Parathyroid adenoma (tissue), 2 donors: ENCODE measurements around the gene SLC25A51.

Experiments used
- H2AFZ ChIP-seq: fragments of 300-600 bp; sonication (generic); one replicate; pipeline ENCODE4 v1.7.0; 2017; ENCODE audit warnings: antibody characterized with exemption, mild to moderate bottlenecking
- H3K27ac ChIP-seq: fragments of 300-600 bp; sonication (generic); one replicate; pipeline ENCODE4 v1.7.0; 2017
- H3K27me3 ChIP-seq: fragments of 300-600 bp; sonication (generic); one replicate; pipeline ENCODE4 v1.7.0; 2017; ENCODE audit warnings: low read length; ENCODE audit not compliant: control insufficient read depth, insufficient read depth
- H3K36me3 ChIP-seq: fragments of 300-600 bp; sonication (generic); one replicate; pipeline ENCODE4 v1.7.0; 2017; ENCODE audit warnings: low read length; ENCODE audit not compliant: control insufficient read depth, insufficient read depth
- H3K4me1 ChIP-seq: fragments of 300-600 bp; sonication (generic); one replicate; pipeline ENCODE4 v1.7.0; 2017; ENCODE audit warnings: control low read depth
- H3K4me2 ChIP-seq: fragments of 300-600 bp; sonication (generic); one replicate; pipeline ENCODE4 v1.7.0; 2017; ENCODE audit warnings: low read length
- H3K4me3 ChIP-seq: fragments of 300-600 bp; sonication (generic); one replicate; pipeline ENCODE4 v1.7.0; 2017; ENCODE audit warnings: low read depth, low read length
- H3K79me2 ChIP-seq: fragments of 300-600 bp; sonication (generic); one replicate; pipeline ENCODE4 v1.7.0; 2017; ENCODE audit warnings: control low read depth
- H3K9ac ChIP-seq: fragments of 300-600 bp; sonication (generic); one replicate; pipeline ENCODE4 v1.7.0; 2017; ENCODE audit warnings: mild to moderate bottlenecking
- H3K9me3 ChIP-seq: fragments of 300-600 bp; sonication (generic); one replicate; pipeline ENCODE4 v1.7.0; 2017; ENCODE audit warnings: low read length; ENCODE audit not compliant: control insufficient read depth
- TF ChIP-seq, protein P1 (sequence below): fragments of 300-600 bp; sonication (generic); IDR thresholded peaks from one replicate; pipeline ENCODE4 v1.7.0; 2017; ENCODE audit warnings: antibody characterized with exemption, mild to moderate bottlenecking
- donor health status: primary hyperparathyroidism.

The SLC25A51 gene

DNA sequence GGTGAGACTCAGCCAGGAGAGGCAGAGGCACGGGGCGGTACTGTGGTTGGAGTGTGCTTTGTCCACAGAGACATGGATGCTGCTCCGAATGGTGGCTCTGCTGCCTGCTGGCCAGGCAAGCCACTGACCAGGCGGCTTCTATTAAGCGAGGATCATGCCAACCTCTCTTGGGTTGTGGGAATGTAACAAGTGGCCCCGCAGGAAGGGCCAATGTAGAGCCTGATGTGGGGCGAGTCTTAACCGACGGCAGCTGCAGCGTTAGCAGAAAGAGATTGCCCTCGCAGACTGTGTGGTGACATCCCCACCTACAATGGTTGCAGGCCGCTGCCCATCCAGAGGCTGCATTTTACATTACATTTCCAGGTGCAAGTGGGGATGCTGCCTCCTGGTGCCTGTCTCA, 46.6 kb upstream of the SLC25A51 start:
- Histone ChIP-seq H3K27ac (no peak overlapping the region), H3K4me1 (no peaks in the 10 kb centered on the region), H3K4me2 (no peak overlapping the region), H2AFZ (no peak overlapping the region), H3K27me3 (no peaks in the 10 kb centered on the region), H3K9ac (no peak overlapping the region), H3K9me3 (no peaks in the 10 kb centered on the region), H3K79me2 (no peaks in the 10 kb centered on the region), H3K36me3 (no peaks in the 10 kb centered on the region), H3K4me3 (no peak overlapping the region)
- TF ChIP-seq, protein P1, sequence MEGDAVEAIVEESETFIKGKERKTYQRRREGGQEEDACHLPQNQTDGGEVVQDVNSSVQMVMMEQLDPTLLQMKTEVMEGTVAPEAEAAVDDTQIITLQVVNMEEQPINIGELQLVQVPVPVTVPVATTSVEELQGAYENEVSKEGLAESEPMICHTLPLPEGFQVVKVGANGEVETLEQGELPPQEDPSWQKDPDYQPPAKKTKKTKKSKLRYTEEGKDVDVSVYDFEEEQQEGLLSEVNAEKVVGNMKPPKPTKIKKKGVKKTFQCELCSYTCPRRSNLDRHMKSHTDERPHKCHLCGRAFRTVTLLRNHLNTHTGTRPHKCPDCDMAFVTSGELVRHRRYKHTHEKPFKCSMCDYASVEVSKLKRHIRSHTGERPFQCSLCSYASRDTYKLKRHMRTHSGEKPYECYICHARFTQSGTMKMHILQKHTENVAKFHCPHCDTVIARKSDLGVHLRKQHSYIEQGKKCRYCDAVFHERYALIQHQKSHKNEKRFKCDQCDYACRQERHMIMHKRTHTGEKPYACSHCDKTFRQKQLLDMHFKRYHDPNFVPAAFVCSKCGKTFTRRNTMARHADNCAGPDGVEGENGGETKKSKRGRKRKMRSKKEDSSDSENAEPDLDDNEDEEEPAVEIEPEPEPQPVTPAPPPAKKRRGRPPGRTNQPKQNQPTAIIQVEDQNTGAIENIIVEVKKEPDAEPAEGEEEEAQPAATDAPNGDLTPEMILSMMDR: no peak

DNA sequence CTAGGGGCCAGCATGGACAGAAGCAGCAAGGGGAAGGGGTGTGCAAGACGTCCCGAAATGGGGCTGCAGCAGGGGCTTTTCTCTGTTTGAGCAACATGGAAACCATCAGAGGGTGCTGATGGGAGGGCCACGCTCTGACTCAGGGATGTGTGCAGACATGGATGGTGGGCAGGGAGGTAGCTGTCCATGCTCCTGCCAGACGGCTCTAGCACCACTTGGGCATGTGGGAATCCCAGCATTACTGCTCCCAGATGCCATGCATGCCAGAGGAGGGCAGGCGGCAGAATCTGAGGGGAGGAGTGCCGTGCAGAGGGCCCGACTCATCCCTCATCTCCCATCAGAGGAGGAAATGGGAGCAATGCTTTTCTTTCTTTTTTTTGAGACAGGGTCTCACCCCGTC, 45.6 kb upstream of the SLC25A51 start:
- Histone ChIP-seq H3K9me3 (no peaks in the 10 kb centered on the region), H3K9ac (no peak overlapping the region), H3K4me1 (no peaks in the 10 kb centered on the region), H2AFZ (no peak overlapping the region), H3K4me2 (no peak overlapping the region), H3K79me2 (no peaks in the 10 kb centered on the region), H3K27ac (no peak overlapping the region), H3K27me3 (no peaks in the 10 kb centered on the region), H3K4me3 (no peak overlapping the region), H3K36me3 (no peaks in the 10 kb centered on the region)
- TF ChIP-seq, protein P1: no peak

DNA sequence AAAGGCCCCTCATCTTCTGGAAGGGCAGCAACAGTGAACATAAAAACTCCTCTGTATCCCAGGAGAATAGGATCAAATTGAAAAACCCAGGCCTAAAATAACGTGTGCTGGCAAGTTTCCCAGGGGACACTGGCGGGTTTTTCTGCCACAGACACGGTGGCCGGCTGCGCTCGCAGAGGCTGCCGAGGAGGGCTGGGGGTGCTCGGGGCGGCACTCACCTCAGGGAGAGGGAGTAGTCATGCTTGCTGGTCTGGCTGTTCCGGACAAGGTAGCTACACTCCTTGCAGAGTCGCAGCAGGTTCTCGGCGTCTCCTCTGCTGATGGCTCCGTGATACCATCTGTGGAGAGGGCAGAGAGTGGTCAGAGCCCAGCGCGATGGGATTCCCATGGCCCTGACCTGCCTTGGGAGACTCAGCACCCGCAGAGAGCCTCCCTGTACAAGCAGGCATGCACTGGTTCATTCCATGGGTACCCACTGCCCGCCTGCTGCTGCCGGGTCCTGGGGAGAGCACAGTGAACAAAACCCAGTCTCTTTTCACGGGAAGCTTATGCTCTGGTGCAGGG, 44.6 kb upstream of the SLC25A51 start:
- H2AFZ ChIP-seq: no peak overlapping the region
- H3K27ac ChIP-seq: no peak overlapping the region
- H3K79me2 ChIP-seq: no peaks in the 10 kb centered on the region
- TF ChIP-seq, protein P1: no peak
- no peak overlapping the region for H3K4me3 ChIP-seq
- no peaks in the 10 kb centered on the region for H3K4me1 ChIP-seq
- no peaks in the 10 kb centered on the region for H3K27me3 ChIP-seq
- no peak overlapping the region for H3K4me2 ChIP-seq
- no peaks in the 10 kb centered on the region for H3K9me3 ChIP-seq
- H3K36me3 ChIP-seq: no peaks in the 10 kb centered on the region
- H3K9ac ChIP-seq: no peak overlapping the region

DNA sequence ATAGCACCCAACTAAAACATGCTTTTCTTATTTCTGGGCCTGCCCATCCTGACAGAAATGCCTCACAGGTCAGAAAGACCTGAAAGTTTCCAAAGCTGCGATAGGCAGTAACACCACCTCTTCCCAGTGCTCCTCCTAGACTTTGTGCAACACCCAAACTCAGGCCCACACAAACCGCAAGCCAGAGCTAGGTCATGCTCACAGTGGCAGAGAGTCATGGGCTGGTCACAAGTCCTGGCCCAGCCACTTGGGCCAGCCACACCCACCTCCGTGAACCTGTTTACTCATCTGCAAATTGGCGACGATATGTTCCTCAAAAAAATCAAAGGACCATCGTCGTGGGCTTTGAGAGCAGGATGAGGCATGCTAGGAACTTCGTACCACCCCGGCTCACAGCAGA, 44.0 kb upstream of the SLC25A51 start:
- no peaks in the 10 kb centered on the region for H3K79me2 ChIP-seq
- no peak overlapping the region for H2AFZ ChIP-seq
- TF ChIP-seq, protein P1: no peak
- no peak overlapping the region for H3K9ac ChIP-seq
- H3K27me3 ChIP-seq: no peaks in the 10 kb centered on the region
- no peaks in the 10 kb centered on the region for H3K36me3 ChIP-seq
- H3K9me3 ChIP-seq: no peaks in the 10 kb centered on the region
- H3K4me1 ChIP-seq: no peaks in the 10 kb centered on the region
- no peak overlapping the region for H3K27ac ChIP-seq
- H3K4me2 ChIP-seq: no peak overlapping the region
- no peak overlapping the region for H3K4me3 ChIP-seq

DNA sequence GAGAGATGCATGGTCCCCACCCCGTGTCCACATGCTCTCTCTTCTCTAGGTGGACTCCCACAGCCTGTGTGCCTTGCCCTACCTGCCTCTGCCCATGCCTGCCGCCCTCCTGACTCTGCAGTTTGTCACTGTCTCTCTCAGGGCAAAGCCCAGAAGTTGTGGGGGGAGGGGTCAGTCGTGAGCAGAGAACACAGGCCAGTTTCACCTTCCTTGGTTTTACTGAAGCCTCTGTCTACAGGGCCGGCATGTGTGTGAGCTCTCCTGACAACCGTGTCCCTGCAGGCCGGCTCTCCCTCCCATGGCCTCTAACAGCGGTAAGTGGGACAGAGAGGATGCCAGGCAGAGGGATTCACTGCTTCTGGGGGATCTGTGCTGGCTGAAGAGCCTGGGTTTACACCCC, 43.5 kb upstream of the SLC25A51 start:
- Histone ChIP-seq H3K4me2 (no peak overlapping the region), H3K27ac (no peak overlapping the region), H3K9ac (no peak overlapping the region), H3K4me1 (no peaks in the 10 kb centered on the region), H3K36me3 (no peaks in the 10 kb centered on the region), H3K9me3 (no peaks in the 10 kb centered on the region), H2AFZ (no peak overlapping the region), H3K79me2 (no peaks in the 10 kb centered on the region), H3K27me3 (no peaks in the 10 kb centered on the region), H3K4me3 (no peak overlapping the region)
- TF ChIP-seq, protein P1: no peak
